ENCODE results near the gene GATAD1. TPM values are rescaled to one million over a fixed set of nuclear protein-coding genes. Genes with fewer than 3 reads are reported as not detected.

The GATAD1 gene
- total RNA-seq, 1 donor from 2014 or later: 35.8 TPM

- no peak for ATAC-seq
- Histone ChIP-seq H3K4me3 (no peak overlapping the region), H3K36me3 (peaks cover 40% of the 10 kb centered on the region), H3K27ac (no peak overlapping the region), H3K27me3 (no peaks in the 10 kb centered on the region), H3K9me3 (no peaks in the 10 kb centered on the region), H3K4me1 (no peaks in the 10 kb centered on the region)
- no peak for DNase-seq
- intact Hi-C loops (cut with DNase I): no loop called here
- no peak for TF ChIP-seq CTCF (IDR thresholded peaks at IDR 0.05)
These were observed 12.8 kb downstream of the GATAD1 start for GRCh38 chr7:92460109-92460508.

GRCh38 chr7:92460510-92460909 lies 13.2 kb downstream of the GATAD1 start:
- Histone ChIP-seq H3K27ac (no peak overlapping the region), H3K27me3 (no peaks in the 10 kb centered on the region), H3K36me3 (peaks cover 36% of the 10 kb centered on the region), H3K9me3 (no peaks in the 10 kb centered on the region), H3K4me1 (no peaks in the 10 kb centered on the region), H3K4me3 (no peak overlapping the region)
- ATAC-seq (no peak), DNase-seq (no peak)
- no peak for TF ChIP-seq CTCF (IDR thresholded peaks at IDR 0.05)
- intact Hi-C loops (cut with DNase I): no loop called here

- Histone ChIP-seq H3K36me3 (peaks cover 28% of the 10 kb centered on the region), H3K27ac (no peak overlapping the region), H3K27me3 (no peaks in the 10 kb centered on the region), H3K4me3 (no peak overlapping the region), H3K9me3 (no peaks in the 10 kb centered on the region), H3K4me1 (no peaks in the 10 kb centered on the region)
- TF ChIP-seq CTCF (IDR thresholded peaks at IDR 0.05): peak; percentile 71
- ATAC-seq (peak; percentile 78), DNase-seq (no peak)
- intact Hi-C loops (cut with DNase I): no loop called here
These were observed 14.0 kb downstream of the GATAD1 start for GRCh38 chr7:92461027-92462003.

GRCh38 chr7:92462560-92462959 lies 15.3 kb downstream of the GATAD1 start:
- DNase-seq (no peak), ATAC-seq (no peak)
- no peak for TF ChIP-seq CTCF (IDR thresholded peaks at IDR 0.05)
- Histone ChIP-seq H3K27me3 (no peaks in the 10 kb centered on the region), H3K9me3 (no peaks in the 10 kb centered on the region), H3K4me3 (no peak overlapping the region), H3K4me1 (no peaks in the 10 kb centered on the region), H3K36me3 (peaks cover 15% of the 10 kb centered on the region), H3K27ac (no peak overlapping the region)
- intact Hi-C loops (cut with DNase I): no loop called here

GRCh38 chr7:92464515-92464914 lies 17.2 kb downstream of the GATAD1 start:
- no peaks in the 10 kb centered on the region for H3K9me3 ChIP-seq
- H3K36me3 ChIP-seq: peaks cover 5% of the 10 kb centered on the region
- ATAC-seq (no peak), DNase-seq (no peak)
- intact Hi-C loops (cut with DNase I): no loop called here
- H3K4me3 ChIP-seq: no peak overlapping the region
- no peak overlapping the region for H3K27ac ChIP-seq
- H3K27me3 ChIP-seq: no peaks in the 10 kb centered on the region
- no peaks in the 10 kb centered on the region for H3K4me1 ChIP-seq
- no peak for TF ChIP-seq CTCF (IDR thresholded peaks at IDR 0.05)
